IPS DF 19.7 (cell line): ENCODE data around the gene APOL2.
"Not testable (repeated sequence)": the region's sequence is repeated elsewhere in the genome, so short reads cannot be mapped to it uniquely, and the experiment has no call there.

Experiments
- DNase-seq: peaks from one replicate; pipeline ENCODE4 v3.0.0-alpha.2; 2013; ENCODE audit warnings: low read depth, low spot score

Gene APOL2

DNA sequence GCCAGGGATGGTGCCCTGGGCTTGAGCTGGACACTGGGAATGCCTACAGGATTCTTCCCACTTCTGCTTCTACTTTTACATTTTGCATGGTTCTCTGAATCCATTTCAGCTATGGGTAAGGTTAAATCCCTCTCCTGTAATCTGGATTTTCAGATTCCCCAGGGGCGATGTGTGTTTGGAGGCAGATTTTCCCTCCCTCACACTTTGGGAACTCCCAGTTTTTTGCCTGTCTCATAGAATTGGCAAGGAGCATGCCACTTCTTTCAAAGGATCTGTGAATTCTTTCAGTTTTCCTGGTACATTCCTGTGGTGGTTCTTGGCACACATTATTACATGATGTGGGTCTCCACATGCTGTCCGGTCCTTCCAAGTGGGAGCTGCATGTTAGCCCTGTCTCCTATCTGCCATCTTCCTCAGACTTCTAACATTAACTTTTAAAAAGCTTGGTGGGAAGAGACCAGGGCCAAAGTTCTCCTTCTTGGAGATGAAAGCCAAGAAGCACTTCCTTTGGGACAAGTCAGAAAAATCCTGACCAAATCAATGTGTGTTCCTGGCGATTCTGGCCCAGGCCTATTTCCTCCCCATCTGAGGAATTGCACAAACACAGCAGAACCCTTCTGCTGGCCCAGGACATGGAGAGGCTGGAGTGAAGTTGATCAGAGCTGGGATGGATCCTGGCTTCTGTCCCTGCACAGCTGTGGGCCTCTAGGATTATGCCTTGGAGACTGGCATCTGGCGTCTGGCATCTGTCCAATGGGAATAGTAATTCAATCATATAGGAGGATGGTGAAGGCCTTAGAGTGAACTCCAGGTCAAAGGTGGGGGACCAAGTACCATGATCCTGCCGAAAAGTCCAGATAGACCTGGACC, 5.4 kb upstream of the APOL2 start:
- no peak for DNase-seq

GRCh38 chr22:36243986-36244385, 4.7 kb upstream of the APOL2 start:
- no peak for DNase-seq

DNA sequence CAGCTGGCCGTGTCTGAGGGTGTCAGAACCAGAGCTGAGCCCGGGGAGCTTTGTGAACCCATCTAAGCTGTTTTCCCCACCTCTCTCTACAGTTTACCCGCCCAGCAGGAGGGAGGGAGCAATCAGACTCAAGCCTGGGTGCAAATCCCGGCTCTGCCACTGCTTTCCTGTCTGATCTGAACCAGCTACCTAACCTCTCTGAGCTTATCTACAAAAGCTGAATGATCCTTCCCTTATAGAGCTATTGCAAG, 252 bp downstream of the APOL2 start:
- no peak for DNase-seq

DNA sequence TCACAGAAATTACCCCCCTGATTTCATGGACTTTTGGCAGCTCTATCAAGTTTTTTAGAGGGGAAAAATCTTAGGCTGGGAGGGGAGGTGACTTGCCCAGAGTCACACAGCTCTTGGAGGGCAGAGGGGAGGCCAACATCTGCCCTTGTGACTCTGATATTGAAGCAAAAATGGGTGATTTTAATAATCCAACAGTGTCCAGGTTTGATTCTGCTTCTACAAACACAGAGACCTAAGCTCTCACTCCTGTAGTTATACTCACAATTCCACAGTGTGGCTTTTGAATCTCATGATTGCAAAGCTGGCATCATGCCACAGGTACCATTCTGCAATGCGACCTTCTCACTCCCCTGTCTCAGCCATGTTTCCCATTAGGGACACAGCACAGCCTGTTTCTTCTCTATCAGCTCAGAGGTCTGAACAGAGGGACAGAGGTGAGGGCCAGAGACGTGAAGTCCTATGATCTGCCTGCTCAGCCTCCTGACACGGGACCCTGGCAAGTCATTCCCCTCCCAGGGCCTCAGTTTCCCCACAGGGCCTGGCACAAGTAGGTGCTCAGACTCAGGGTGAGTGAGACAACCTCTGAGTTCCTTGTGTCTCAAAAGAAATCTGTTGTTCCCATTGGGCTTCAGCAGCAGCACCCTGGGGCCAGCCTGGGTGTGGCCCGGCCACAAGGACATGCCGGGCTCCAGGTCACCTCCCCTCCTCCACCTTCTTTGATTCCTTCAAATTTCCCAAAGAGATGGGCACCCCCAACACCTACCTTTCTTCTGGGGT, 766 bp downstream of the APOL2 start:
- no peak for DNase-seq

- no peak for DNase-seq
These were observed 1.6 kb downstream of the APOL2 start for GRCh38 chr22:36237462-36238372.

- DNase-seq: no peak
These were observed 2.7 kb downstream of the APOL2 start for GRCh38 chr22:36236388-36237319.

DNA sequence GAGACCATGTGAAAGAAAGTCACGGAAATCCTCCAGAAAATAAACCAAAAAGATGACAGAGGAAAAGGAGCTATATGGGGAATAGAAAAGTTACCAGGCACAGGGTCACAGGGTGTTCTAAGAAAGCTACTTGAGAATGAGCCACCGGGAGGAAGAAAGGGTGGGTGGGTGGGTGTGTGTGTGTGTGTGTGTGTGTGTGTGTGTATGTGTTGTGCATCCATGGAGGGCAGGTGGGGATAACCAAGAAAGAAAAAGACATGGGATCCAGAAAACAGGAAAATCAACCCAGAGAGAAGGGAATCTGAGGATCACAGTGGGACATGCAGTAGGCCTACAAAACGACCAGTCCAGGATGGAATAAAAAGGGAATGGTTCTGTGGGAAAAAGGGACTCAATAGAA, 3.7 kb downstream of the APOL2 start:
- no peak for DNase-seq

DNA sequence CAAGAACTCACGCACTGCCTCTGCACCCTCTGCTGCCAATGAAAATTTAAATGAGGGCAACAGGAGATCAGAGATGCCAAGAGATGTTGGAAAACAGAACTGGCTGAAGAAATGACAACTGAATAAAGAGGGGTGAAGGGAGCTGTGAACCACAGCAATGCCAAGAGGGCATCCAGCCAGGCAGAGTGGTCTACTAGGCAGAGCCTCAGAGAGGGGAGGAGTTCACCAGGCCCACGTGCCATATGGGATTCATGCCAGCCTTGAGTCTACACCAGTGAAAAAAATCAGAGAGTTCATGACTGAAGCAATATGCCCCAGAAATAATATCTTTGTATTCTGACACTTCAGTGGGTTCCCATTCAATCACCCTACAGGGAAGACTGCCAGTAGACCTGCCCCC, 4.4 kb downstream of the APOL2 start:
- no peak for DNase-seq

DNA sequence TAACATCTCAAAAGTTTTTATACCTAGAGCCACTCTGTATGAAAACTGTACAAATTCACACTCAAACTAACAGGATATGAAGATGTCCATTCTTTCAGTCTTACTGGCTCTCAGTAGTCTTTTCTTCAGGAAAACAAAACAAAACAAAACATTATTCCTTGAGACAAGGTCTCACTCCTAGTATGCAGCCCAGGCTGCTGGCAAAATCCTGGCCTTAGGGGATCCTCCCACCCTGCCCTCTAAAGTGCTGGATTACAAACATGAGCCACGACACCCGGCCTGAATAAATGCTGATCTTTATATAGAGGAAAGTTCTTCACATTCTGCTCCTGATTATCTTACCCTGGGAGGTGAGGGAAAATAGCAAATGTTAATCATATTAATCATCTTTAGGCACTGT, 5.1 kb downstream of the APOL2 start:
- DNase-seq: no peak

- no peak for DNase-seq
These were observed 5.5 kb downstream of the APOL2 start for GRCh38 chr22:36233796-36234195.

DNA sequence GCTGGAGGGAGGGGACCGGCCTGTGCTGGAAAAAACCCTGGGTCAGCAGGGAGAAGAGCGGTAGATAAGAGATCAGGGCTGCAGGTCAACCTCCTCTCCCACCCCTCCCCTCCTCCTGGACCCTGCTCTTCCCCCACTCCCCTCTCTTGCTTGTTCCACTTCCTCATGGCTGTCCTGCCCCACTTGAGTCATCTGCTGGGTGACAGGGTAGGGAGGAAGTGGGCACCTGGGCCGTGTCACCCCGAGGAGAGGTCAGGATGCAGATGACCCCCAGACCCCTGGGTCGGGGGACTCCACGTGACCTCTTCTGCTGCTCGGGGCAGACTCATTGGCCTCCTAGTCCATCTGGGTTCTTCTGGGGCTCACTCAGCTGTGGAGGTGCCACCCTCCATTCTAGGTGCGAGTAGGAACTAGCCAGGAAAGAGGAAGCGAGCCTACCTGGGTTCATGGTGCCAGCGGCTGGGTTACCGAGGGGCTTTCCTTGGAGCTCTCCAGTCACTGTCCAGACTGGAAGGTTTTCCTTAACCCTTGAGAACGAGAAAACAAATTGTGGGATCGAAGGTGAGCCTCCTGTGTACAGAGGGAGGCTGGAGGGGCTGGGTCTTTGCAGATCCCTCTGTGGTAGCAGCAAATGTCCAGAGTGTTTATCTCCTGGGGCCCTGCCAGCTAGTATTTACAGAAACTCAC, 6.5 kb downstream of the APOL2 start:
- no peak for DNase-seq

DNA sequence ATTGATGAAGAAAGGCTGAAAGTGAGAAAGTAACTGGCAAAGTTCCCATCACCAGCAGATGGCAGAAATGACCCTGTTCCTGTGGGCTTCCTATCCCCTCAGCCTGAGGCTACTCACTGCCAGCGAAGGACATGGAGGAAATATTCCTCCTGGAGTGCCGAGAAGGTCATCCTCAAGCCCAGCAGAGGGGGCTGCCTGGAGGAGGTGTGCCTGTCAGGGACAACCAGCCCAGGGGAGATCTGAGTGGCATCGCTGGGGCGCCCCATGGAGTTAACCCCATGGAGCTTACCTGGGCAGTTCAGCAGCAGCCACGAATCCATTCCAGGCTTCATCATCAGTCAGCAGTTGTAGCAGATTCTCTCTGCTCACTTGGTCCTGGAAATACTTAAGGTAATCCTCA, 8.3 kb downstream of the APOL2 start:
- not testable (repeated sequence) for DNase-seq

- not testable (repeated sequence) for DNase-seq
These were observed 9.7 kb downstream of the APOL2 start for GRCh38 chr22:36229649-36230048.

- no peak for DNase-seq
These were observed 10.4 kb downstream of the APOL2 start for GRCh38 chr22:36228944-36229343.

- DNase-seq: not testable (repeated sequence)
These were observed 11.0 kb downstream of the APOL2 start for GRCh38 chr22:36228369-36228768.

DNA sequence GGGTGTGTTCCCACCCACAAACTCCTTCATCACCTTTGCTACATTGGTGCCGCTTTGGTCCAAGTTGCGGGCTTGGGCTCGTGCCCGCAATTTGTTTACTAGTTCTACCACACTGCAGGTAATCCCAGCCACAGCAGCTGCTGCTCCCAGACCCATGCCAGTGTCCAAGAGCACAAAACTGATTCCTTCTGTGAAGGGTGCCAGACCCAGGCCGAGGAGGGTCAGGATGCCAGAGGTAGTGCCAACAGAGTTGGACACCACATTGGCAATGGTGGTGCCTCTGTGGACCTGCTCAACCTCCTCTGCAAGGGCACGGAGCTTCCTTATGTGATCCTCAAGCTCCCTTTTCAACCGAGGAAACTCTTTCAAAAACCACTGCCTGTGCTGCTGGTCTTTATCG, 11.5 kb downstream of the APOL2 start:
- DNase-seq: no peak

- no peak for DNase-seq
These were observed 11.9 kb downstream of the APOL2 start for GRCh38 chr22:36227396-36227795.

- DNase-seq: no peak
These were observed 13.1 kb downstream of the APOL2 start for GRCh38 chr22:36226189-36226588.

DNA sequence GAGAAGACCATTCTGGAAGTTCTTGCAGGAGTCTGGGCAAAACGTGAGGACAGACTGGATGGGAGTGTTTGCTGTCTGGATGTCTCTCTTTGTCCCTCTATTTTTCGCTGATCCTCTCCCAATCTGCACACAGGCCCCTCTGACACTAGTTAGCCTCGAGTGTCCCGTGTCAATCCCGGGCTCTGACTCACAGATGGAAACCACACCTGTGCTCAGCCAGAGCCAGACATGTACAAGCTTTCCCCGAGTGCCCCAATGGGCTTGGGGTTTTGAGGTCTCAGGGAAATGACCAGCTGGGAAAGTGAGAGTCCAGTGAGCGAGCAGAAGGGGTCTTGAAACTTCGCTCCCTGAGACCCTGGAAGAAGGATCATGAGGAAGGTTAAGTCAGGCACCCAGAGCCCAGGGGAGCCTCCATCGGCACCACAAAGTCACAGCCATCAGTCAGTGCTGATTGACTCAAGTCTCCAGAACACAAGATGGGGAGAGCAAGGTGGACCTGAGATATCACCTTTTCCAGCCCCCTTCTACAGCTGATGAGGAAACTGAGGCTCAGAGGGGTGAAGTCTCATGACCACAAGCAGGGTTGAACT, 13.9 kb downstream of the APOL2 start:
- DNase-seq: no peak

DNA sequence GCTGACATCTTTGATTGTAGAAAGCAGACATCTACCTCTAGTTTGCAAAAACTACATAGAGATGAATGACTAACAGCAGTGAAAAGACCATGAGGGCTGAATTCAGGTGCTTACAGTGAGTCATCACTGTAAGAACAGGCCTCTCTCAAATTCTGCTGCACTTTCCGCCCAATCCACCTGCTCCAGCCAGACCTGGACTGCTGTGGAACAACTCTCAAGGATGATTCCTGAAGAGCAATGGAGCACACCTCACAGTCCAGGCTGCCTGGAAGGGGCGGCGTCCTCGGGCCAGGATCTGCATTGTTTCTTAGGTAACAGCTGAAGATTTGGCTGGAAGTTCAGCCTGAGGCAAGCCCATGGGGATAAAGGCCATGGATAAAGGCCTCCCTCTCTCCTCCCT, 15.1 kb downstream of the APOL2 start:
- DNase-seq: no peak
